ENCODE measurements around the gene RAB5B.

Gene RAB5B

GRCh38 chr12:55942055-55942454 lies 31.8 kb upstream of the RAB5B start:
- in situ Hi-C loops (cut with MboI; ENCODE audit: low sequenced_read_pairs, unreplicated experiment) = loop anchor here (10.0 kb wide), 1 partner anchor 207 kb away; no protein-coding TSS in a partner anchor
- no peak for DNase-seq (ENCODE audit: low spot score)
- no peak for TF ChIP-seq CTCF (IDR thresholded peaks at IDR 0.05; ENCODE audit: borderline replicate concordance, control extremely low read depth, extremely low read depth, insufficient read depth, missing control alignments)

GRCh38 chr12:55942577-55943136 lies 31.2 kb upstream of the RAB5B start:
- in situ Hi-C loops (cut with MboI; ENCODE audit: low sequenced_read_pairs, unreplicated experiment) = loop anchor here (10.0 kb wide), 1 partner anchor 208 kb away; no protein-coding TSS in a partner anchor
- no peak for TF ChIP-seq CTCF (IDR thresholded peaks at IDR 0.05; ENCODE audit: borderline replicate concordance, control extremely low read depth, extremely low read depth, insufficient read depth, missing control alignments)

GRCh38 chr12:55946553-55946952 lies 27.3 kb upstream of the RAB5B start:
- in situ Hi-C loops (cut with MboI; ENCODE audit: low sequenced_read_pairs, unreplicated experiment) = loop anchor here (10.0 kb wide), 1 partner anchor 212 kb away; no protein-coding TSS in a partner anchor
- peak; percentile 57 for DNase-seq (ENCODE audit: low spot score)
- TF ChIP-seq CTCF (IDR thresholded peaks at IDR 0.05; ENCODE audit: borderline replicate concordance, control extremely low read depth, extremely low read depth, insufficient read depth, missing control alignments) = no peak

More at GRCh38 chr12:55942577-55943136, 31.2 kb upstream of the RAB5B start:
- DNase-seq (ENCODE audit: low spot score) = no peak

GRCh38 chr12:55955344-55955743 lies 18.5 kb upstream of the RAB5B start:
- TF ChIP-seq CTCF (IDR thresholded peaks at IDR 0.05; ENCODE audit: borderline replicate concordance, control extremely low read depth, extremely low read depth, insufficient read depth, missing control alignments) = no peak
- DNase-seq (ENCODE audit: low spot score) = no peak
- in situ Hi-C loops (cut with MboI; ENCODE audit: low sequenced_read_pairs, unreplicated experiment) = no loop called here

GRCh38 chr12:55955800-55956508 lies 17.9 kb upstream of the RAB5B start:
- no peak for TF ChIP-seq CTCF (IDR thresholded peaks at IDR 0.05; ENCODE audit: borderline replicate concordance, control extremely low read depth, extremely low read depth, insufficient read depth, missing control alignments)
- in situ Hi-C loops (cut with MboI; ENCODE audit: low sequenced_read_pairs, unreplicated experiment) = no loop called here
- DNase-seq (ENCODE audit: low spot score) = no peak

GRCh38 chr12:55957106-55957859 lies 16.6 kb upstream of the RAB5B start:
- in situ Hi-C loops (cut with MboI; ENCODE audit: low sequenced_read_pairs, unreplicated experiment) = no loop called here
- no peak for DNase-seq (ENCODE audit: low spot score)
- TF ChIP-seq CTCF (IDR thresholded peaks at IDR 0.05; ENCODE audit: borderline replicate concordance, control extremely low read depth, extremely low read depth, insufficient read depth, missing control alignments) = no peak
